GM18873 (cell line): ENCODE results near the gene C4orf50.

Experiments used
- ATAC-seq: cut with Tn5 transposase; IDR thresholded peaks from one replicate; pipeline ENCODE4 v1.9.1; 2021; ENCODE audit warnings: mild to moderate bottlenecking, moderate library complexity, moderate number of reproducible peaks; ENCODE audit not compliant: unreplicated experiment, low FRiP score

The C4orf50 gene

DNA sequence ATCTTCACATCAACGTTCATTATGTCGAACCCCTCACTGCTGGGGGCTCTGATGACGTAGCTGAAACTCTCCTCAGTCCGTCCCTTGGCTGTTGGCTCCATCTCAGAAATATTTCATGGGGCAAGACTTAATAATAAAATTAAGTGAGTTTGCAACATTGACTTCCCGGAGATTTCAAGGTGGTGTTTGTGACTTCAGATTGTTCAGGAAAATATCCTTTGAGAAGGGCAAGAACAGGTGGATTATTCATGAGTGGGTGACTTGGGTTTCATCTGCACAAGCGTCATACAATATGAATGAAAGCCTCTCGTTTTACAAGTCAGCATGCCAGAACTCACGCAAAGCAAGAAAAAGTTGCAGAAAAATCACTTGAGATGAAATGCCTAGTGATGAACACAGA is at the start of gene C4orf50:
Gene C4orf50 (minus strand): TSS at position 101 of the 400 bp plus-strand sequence.
- no peak for ATAC-seq

DNA sequence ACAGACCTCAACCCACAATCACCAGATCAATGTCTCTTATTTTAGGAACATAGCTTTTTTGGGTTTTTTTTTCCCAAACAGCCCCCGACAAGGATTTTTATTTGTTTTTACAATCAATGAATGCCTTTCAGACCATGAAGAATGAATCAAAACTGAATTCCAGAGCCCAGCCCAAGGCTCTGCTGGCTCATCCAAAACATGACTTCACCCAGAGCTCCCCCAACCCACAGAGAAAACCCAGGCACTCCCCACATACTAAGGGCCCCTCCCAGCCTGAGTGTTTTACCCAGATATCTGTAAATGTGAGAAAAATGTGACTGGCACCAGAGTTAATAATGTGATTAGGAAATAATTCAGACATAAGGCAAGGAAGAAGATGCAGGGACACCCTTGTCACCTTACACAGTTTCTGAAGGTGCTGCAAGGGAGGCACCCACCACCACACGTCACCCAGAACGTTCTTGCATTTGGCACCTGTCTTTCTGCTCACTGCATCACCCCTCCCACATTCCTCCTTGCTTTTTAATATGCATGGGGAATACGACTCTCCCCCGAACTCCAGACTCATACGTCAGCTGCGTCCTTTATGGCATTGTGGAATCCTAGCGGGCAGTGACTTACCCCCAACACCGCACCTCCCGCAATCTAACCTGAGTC is 47.8 kb upstream of the C4orf50 start:
- ATAC-seq: no peak

DNA sequence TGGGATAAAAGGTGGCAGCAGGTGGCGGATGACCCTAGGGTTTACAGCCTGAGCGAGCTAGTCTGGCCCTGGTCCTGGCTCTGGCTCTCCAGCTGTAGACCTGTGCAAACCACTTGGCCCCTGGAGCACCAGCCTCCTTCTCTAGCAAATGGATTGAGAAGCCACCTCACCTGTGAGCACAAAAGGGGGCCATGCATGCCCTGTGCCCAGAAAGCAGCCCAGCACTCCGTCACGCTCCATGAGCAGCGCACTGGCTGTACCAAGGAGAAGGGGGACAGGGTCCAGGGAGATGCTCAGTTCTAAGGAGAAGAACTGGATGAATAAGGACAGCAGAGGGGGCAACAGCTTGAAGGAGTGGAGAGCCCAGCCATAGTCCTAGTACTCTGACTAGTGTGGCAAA is 46.9 kb upstream of the C4orf50 start:
- no peak for ATAC-seq

DNA sequence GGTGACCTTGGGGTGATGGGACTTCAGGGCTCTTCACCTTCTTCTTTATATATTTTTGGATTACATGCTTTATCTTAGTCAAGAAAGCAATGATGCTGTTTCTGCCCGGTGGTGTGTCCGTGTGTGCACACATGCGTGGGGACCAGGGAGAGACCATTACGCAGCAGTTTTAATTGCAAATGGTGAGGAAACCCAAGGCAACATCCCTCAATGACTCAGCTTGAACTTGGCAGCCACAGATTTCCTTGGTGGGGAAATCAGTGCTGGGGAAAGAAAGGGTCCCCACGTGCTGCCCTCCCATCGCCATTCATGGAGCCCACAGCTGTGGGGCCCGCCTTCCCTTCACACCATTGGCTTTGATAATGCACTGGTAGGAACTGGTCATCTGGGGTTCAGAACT is 46.2 kb upstream of the C4orf50 start:
- no peak for ATAC-seq

DNA sequence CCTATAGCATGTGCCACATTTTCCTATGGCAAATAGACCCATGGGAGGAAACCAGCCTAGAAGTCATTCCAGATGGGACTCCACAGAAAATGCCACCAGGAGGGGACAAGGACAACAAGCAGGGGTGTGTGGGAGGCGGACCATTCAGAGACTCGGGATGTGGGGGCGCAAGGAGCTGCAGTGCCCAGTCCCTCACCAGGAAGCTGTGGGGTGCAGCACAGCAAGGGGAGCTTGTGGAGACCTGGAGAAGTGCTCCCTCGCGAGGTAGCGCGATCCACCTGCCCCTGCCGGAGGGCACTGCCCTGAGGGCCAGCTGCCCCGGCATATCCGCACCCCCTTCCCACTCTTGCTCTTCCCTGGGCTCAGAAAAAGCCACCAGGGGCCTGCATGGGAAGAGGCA is 45.5 kb upstream of the C4orf50 start:
- no peak for ATAC-seq

DNA sequence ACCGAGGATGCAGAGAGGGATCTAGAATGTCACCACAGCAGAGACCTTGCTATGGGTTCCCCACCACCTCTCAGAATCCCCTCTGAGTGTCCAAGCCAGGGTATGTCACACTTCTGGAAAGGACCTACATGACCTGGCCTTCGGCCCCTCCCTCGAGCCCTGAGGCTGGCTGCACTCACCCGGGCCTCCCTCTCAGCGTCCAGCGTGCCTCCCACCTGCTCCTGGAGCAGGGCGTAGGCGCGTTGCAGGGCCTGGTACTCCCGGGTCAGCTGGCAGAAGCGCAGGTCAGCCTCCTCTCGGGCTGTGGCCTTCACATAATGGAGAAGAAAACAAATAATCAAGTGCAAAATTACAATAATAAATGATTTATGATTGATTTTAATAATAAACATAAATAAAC is 43.9 kb upstream of the C4orf50 start:
- no peak for ATAC-seq

DNA sequence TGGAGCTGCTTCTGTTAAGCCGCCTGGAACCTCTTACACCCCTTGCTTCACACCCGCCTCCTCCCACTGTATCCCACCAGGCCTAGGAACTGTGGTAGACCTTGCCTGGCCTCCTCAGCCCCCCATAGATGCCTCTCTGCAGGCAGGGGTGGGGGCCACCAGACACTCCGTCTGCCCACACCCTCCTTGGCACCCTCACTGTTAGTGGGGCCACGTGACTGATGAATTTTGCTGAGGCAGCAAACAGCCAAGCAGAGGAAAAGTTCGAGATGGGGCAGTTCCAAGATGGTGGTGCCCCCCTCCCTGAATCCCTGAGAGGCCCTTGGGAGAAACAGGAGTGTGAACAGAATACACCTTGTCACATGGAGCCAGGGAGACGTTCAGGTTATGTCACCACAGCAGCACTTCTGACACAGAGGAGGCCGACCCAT is 41.2 kb upstream of the C4orf50 start:
- ATAC-seq: no peak

DNA sequence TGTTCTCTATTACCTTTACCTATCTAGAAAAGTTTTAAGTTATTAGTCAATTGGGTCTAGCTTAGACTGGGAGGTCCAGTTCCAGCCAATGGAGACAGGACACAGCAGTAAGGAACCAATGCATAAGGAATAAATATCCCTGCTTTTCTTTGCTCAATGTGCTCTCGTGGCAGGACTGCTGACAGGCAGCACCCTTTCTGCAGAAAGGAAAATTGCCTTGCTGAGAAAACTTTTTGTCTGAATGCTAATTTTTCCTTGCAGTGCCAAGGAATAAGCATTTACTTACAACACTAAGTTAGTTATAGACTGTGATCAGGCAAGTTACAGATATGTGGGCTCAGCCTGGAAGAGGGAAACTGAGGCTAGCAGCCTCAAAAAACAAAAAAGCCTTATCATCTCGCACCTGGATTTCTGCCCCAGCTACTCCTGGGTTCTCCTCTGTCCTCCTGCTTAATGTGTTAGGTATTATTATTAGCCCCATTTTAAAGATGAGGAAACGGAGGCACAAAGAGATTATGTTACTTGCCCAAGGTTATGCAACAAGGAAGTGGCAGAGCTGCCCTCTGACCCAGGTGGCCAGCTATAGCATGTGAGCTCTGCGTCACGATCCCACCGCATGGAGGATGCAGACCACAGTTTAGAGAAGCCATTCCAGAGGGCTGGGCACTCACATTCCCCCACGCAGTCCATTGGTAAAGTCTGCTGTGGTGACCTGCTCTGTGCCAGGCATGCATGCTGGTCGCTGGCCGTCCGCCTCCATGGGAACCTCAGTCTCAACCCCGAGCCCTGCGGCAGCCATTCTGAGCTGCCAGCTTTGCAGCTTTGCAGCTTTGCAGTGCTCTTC is 40.5 kb upstream of the C4orf50 start:
- ATAC-seq: no peak

DNA sequence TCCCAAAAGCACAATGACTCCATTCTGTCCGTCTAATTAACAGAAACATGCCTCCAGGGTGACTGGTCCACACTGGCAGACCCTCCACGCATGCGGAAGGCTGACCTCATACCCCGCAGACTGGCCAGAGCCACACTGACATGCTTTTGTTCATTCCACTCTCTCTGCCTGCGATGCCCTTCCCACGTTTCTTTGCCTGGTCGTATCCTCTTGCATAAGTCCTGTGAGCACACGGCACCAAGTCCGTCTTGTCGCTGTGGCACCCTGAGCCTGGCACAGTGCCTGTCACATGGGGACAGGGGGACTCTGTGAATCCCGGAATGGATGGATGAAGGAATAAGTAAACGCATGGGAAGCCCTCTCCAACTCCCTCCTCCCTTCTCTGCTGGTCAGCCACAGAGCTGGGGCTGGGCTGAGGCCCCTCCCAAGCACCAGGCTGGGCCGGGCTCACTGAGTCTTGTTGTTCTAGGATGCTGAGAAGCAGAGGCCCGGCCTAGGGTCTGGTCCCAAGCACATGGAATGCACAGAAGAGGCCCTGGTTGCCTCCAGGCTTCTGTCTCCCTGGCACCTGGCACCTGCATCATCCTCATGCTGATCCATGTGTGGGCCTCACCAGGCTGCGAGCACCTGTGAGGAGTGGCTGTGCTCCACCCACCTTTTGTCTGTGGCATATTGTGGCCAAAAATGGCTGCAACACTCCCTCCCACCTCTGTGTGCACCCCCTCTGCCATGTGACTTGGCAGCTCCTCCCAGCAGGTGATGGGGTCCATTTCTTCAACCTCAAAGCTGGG is 38.9 kb upstream of the C4orf50 start:
- no peak for ATAC-seq

DNA sequence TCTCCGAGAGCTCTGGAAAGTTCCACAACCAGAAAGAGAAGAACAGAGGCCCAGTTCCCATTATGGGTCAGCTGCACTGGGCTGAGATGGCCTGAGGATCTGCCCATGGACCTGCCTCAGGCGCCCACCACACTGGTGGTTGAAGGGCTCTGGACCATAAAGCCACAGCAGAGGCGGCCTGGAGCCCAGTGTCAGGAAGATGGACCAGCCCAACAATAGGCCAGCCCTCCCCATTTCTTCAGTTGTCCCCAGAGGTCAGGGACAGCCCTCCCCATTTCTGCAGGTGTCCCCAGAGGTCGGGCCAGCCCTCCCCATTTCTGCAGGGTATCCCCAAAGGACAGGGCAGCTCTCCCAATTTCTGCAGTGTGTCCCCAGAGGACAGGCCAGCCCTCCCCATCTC is 37.2 kb upstream of the C4orf50 start:
- ATAC-seq: no peak

DNA sequence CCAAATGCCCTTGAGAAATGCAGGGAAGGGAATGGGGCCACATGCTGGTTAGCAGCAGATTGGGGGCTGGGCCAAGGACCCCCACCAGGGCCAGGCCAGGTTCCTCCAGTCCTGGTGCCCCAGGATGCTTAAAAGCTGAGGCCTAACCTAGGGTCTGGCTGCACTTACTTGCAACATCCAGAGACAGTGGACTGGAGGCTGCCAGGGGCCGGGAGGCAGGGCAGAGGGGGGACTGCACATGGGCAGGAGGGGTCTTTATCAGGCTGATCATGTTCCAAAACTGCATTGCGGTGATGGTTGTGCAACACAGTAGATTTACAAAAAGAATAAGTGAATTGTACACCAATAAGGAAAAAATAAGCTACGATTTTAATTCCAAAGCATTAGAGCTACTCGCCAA is 36.8 kb upstream of the C4orf50 start:
- no peak for ATAC-seq

DNA sequence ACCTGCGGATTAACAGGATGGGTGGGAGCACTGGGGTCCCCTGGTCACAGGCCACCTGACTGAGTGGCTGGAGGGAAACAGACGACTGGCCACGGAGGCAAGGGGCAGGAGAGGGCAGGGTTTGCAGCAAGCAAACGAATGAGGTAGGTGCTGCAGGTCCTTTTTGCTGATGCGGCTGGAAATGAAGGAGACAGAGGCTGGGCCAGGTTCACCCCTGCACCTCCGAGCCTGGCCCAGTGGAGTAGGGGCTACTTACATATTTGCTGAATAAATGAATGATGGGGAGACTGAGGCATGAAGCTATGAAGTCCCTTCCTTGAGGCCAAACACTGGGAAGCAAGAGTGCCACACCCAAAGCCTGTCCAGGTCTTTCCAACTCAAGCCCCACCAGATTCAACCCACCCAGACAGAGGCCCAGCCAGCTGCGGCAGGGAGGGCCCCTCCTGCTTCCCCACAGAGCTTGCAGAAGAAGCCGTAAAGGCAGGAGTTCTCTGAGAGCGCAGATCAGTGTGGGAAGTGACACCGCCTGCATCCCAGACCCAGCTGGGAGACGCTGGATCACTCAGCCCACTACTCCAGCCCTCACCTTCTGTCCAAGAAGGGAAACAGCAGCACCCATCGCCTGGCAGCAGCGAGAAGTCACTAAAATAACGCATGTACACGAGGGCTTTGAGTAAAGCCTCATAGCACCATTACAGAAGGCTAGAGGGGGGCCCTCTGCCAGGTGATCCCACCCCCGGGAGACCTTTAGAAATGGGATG is 36.1 kb upstream of the C4orf50 start:
- no peak for ATAC-seq

DNA sequence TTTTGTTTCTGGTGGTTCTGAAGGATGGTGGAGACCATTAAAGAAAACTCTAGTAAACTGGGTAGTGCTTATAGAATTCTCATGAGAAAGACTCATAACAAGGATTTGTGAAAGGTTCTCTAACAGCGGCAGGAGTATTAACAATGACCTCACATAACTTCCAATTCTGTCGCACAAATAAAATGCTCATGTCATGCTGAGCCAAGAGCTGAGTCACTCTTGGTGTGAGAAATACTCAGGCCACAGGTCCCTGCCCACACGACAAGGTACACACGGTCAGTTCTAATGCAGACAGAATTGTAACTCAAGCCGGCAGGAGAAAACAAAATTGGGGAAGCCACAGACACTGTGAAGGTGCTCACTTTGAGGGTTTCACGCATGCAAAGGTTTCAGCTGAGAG is 34.4 kb upstream of the C4orf50 start:
- ATAC-seq: no peak

DNA sequence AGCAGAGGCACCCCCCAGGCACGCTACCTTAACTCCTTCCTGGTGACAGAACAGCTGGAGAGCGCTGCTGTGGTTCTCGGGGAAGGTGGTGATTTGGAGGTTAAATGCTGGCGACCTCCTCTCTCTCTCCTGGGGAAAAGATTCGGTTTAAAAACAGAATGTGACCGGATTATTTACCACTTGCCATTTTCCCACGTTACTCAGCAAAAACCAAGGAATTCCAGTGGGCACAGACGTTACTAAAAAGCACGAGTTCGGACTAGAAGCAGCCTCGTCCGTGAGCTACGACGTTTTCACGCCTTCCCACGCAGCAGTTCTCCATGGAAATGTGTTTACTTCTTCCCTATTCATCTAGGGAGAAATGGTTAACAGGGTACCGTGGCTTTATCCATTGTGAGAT is 32.3 kb upstream of the C4orf50 start:
- ATAC-seq: no peak

DNA sequence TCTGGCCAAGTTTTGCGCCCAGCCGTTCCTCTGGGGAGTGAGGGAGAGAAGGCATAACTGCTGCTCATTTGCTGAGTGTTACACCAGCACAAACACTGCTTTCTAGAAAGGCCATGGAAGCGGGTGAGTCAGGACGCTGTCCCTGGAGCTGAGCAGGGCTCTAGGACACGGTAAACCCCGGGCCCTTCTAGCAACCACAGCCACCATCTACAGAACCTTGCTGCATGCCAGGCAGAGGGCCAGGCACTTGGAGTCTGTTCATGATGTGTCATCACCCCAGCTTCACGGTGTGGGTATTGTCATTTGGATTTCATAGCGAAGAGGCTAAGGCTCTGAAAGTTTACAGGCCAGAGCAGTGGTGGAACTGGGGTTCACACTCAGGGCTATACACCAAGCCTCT is 31.8 kb upstream of the C4orf50 start:
- no peak for ATAC-seq

DNA sequence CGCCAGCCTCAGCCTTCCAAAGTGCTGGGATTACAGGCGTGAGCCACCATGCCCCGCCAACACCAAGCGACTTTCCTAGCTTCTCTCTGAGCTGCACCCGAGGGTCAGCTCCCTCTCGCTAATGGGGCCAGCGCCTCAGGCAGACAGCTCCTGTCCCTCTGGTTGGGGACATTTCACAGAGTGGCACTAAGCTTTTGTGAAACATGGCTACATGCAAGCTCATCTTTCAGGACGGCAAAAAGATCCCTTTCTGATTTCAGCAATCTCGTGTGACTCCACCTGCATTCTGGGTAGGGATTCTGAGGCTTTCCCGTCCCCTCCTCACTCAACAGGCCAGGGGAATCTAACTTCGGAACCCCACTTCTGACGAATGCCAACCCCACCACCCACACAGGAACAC is 31.0 kb upstream of the C4orf50 start:
- ATAC-seq: no peak

DNA sequence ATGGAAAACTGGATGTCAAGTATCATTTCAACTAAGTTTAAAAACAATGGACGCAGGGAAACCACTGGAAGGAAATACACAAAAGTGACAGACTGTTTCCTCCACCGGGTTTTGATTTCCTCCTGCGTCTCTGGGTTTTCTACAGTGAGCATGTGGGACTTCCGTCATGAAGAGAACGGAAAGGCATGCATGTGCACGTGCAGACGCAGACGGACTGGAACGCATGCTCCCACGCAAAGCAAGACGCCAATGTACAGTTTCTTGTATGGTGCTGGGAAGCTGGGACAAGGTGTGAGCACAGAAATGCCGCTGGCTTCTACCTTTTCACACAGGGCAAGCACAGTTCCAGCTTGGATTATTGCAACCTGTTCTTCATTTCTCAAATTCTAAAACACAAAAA is 30.3 kb upstream of the C4orf50 start:
- no peak for ATAC-seq

DNA sequence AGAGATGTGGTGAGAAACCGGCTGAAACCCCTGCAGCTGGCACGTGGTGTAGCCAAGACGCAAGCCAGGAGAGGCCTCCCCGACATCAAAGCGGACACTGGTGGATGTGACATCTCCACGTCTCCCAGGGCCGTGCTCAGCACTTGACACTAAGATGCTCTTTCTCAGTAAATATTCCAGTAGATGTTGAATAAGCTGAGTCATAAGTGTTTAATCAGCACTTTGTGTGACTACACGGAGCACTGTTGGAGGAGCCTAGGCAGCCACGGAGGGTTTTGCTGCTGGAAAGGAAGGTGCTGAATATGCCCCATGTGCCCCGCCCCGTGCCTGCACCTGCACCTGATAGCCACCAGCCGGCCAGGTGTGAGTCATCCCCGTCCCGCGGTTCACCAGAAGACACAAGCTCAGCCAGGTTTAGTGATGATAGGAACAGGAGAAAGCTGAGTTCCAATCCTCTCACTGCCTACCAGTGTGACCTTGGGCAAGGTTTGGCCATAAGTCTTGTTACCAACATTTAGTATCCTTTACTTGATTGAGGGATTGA is 29.0 kb upstream of the C4orf50 start:
- ATAC-seq: no peak

DNA sequence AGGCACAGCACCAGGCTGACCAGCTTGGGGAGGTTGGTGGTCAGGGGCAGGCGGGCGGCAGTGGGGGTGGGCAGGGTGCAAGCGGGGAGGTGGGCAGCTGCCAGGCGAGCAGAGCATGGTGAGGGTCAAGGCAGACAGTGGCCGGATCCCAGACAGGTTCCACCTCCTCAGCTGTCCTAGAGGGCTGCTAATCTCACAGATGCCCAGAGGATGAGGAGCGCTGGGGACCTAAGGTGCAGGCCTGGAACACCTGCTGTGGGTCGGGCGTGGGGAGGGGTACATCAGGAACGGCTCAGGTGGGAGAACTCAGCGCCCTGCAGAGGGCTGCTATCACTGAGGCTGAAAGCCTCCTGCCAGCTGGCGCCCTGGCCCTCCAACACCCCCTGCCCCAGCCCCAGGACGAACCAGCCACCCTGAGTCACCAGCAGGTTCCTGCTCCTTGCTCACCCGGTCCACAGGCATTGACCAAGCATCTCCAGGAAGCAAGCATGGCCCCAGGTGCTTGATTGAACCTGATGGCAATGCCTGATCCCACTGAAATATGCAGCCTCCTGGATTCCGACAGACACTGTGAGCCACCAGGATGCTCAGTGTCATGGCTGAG is 28.4 kb upstream of the C4orf50 start:
- no peak for ATAC-seq

DNA sequence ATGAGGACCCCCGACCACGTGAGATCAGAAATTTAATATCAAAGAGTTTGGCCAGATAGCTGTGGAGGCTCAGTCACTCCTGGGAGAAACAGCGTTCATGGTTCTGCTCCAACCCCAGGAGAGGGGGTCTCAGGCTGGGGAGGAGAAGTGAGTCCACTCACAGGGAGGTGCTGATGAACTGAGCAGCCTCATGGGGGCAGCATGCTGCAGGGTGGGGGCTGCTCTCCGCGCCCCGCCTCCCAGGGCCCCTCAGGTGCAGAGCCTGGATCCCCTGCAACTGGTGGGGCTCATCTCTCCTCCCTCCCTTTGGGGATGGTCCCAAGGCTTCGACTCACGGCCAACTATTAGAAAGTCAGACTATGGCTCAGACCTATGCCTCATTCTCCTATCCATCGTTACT is 26.6 kb upstream of the C4orf50 start:
- ATAC-seq: no peak
